Psoas muscle (tissue), 8 donors: ENCODE data around the gene RAB27A. TPM values are rescaled to one million over a fixed set of nuclear protein-coding genes. Genes with fewer than 3 reads are reported as not detected.
A peak's percentile ranks its signal among the peaks of the same experiment; 100 is the strongest.

ENCODE experiments used
- ATAC-seq, 4 donors: fragments of 200-7000 bp; cut with Tn5 transposase; one replicate each; pipeline ENCODE4 v1.9.1; 2020; ENCODE audit warnings: moderate library complexity in 3 of 4, mild to moderate bottlenecking in 2 of 4
- DNase-seq, 2 donors: peaks; one replicate each; pipeline ENCODE4 v3.0.0-alpha.2; 2020
- H3K27ac ChIP-seq: fragments of 200-600 bp; one replicate; pipeline ENCODE4 v1.8.0; 2022
- H3K27me3 ChIP-seq, 3 donors: fragments of 200-600 bp in 1 of 3; one replicate each; pipeline versions ENCODE4 v1.6.1 to v1.8.0; 2013 to 2022; ENCODE audit warnings: low read length in 2 of 3, mild to moderate bottlenecking in 2 of 3, moderate library complexity in 1 of 3; ENCODE audit not compliant: insufficient read depth in 3 of 3
- H3K36me3 ChIP-seq, 2 donors: fragments of 200-600 bp in 1 of 2; one replicate each; pipeline versions ENCODE4 v1.6.1 to v1.8.0; 2013 to 2022; ENCODE audit warnings: low read depth in 1 of 2, mild to moderate bottlenecking in 1 of 2, moderate library complexity in 1 of 2; ENCODE audit not compliant: insufficient read depth in 1 of 2
- H3K4me1 ChIP-seq: fragments of 200-600 bp; one replicate; pipeline ENCODE4 v1.8.0; 2022
- H3K4me3 ChIP-seq: fragments of 200-600 bp; one replicate; pipeline ENCODE4 v1.8.0; 2022; ENCODE audit warnings: mild to moderate bottlenecking
- H3K9me3 ChIP-seq: fragments of 200-600 bp; one replicate; pipeline ENCODE4 v1.8.0; 2022
- CTCF ChIP-seq: fragments of 200-600 bp; IDR thresholded peaks from one replicate; pipeline ENCODE4 v1.8.0; 2022; ENCODE audit warnings: antibody characterized with exemption
- whole genome bisulfite sequencing, 3 donors: extraction: QIAGEN DNeasy Blood & Tissue Kit; methylation state at CpG; one replicate each; pipeline versions ENCODE4 v1.1.6 to v1.1.7; 2013; 5-methylcytosine and 5-hydroxymethylcytosine counted together
- intact Hi-C, 2 donors: fragments of 100-400 bp; cut with DNase I; formaldehyde crosslinking; loops; one replicate each; pipeline versions ENCODE4 v1.11.0 to v1.14.2; 2022
- polyA plus RNA-seq, 3 donors: library from polyadenylated mRNA; stranded (reverse); fragments of 200-250 nt; gene quantifications; one replicate each; pipeline ENCODE4 v1.2.3, GENCODE V29; 2013
- total RNA-seq, 4 donors: library from RNA; stranded (reverse); fragmentation: NEBNext Ultra II Directional in 2 of 4; extraction: Animal tissue kit (Norgen Biotek cat#: 25700) in 2 of 4; gene quantifications; one replicate each; pipeline versions ENCODE4 v1.2.1 to v1.2.4, GENCODE V29; 2021 to 2023
- donor health status: healthy with polysubstance abuse.
- donor health status: DM: no; HTN: no; CAD: no; lungs with moderate emphysema.
- donor health status: Bipolar disorder and iron deficiency.
- donor health status: healthy.
- donor health status: DM: yes; HTN: yes; CAD: no.
- donor health status: DM: no; HTN: no; CAD: no.
- donor health status: DM: no; HTN: no; CAD: no.
- donor health status: DM: yes; HTN: yes; CAD: no.

The RAB27A gene
- total and polyA plus RNA-seq, 7 donors, result 1.2 to 5.4 (median 2.3) TPM

GRCh38 chr15:55183679-55184078 is 105.9 kb downstream of the RAB27A start:
- DNase-seq, result no peak
- 88 to 96% (median 95%) methylated on average over 2 of the region's 2 CpGs for WGBS, 3 donors
- Histone ChIP-seq H3K4me3 (no peak overlapping the region), H3K36me3 (peaks cover 2 to 84% of the 10 kb centered on the region in 2 donors), H3K27ac (no peak overlapping the region), H3K4me1 (no peaks in the 10 kb centered on the region), H3K27me3 (no peaks in the 10 kb centered on the region), H3K9me3 (no peaks in the 10 kb centered on the region)
- intact Hi-C loops, result no loop called here
- no peak for TF ChIP-seq CTCF
- no peak for ATAC-seq

GRCh38 chr15:55179141-55179540 is 110.5 kb downstream of the RAB27A start:
- H3K4me3 ChIP-seq, result no peak overlapping the region
- no peak for DNase-seq
- ATAC-seq, result no peak
- no peaks in the 10 kb centered on the region for H3K4me1 ChIP-seq
- no peak for TF ChIP-seq CTCF
- H3K9me3 ChIP-seq, result no peaks in the 10 kb centered on the region
- no peak overlapping the region for H3K27ac ChIP-seq
- H3K27me3 ChIP-seq, result no peaks in the 10 kb centered on the region
- intact Hi-C loops, result no loop called here
- H3K36me3 ChIP-seq, result peaks cover 0 to 73% of the 10 kb centered on the region in 2 donors

- H3K9me3 ChIP-seq, result no peaks in the 10 kb centered on the region
- H3K27me3 ChIP-seq, result no peaks in the 10 kb centered on the region
- DNase-seq (no peak), ATAC-seq (no peak)
- H3K4me3 ChIP-seq, result no peak overlapping the region
- no peaks in the 10 kb centered on the region for H3K36me3 ChIP-seq
- no peaks in the 10 kb centered on the region for H3K4me1 ChIP-seq
- H3K27ac ChIP-seq, result no peak overlapping the region
- WGBS, 3 donors, result 67 to 72% (median 72%) methylated on average over 4 of the region's 4 CpGs
- TF ChIP-seq CTCF, result no peak
- intact Hi-C loops, result no loop called here
These were observed 119.3 kb downstream of the RAB27A start for GRCh38 chr15:55170361-55170760.

GRCh38 chr15:55168350-55168974 is 121.2 kb downstream of the RAB27A start:
- intact Hi-C loops, result no loop called here
- WGBS, 3 donors, result 63 to 70% (median 63%) methylated on average over 11 of the region's 11 CpGs
- ATAC-seq (peak in 2 of 4 donors; percentile 48), DNase-seq (peak; percentile 25 to 55)
- H3K4me3 ChIP-seq, result no peak overlapping the region
- H3K4me1 ChIP-seq, result no peaks in the 10 kb centered on the region
- H3K27ac ChIP-seq, result no peak overlapping the region
- TF ChIP-seq CTCF, result peak; percentile 54
- no peaks in the 10 kb centered on the region for H3K9me3 ChIP-seq
- no peaks in the 10 kb centered on the region for H3K36me3 ChIP-seq
- no peaks in the 10 kb centered on the region for H3K27me3 ChIP-seq

- WGBS, 3 donors, result 68 to 73% (median 71%) methylated on average over 4 of the region's 4 CpGs
- Histone ChIP-seq H3K27ac (no peak overlapping the region), H3K9me3 (no peaks in the 10 kb centered on the region), H3K4me3 (no peak overlapping the region), H3K4me1 (no peaks in the 10 kb centered on the region), H3K27me3 (no peaks in the 10 kb centered on the region), H3K36me3 (no peaks in the 10 kb centered on the region)
- no peak for ATAC-seq
- intact Hi-C loops, result no loop called here
- no peak for DNase-seq
- no peak for TF ChIP-seq CTCF
These were observed 125.3 kb downstream of the RAB27A start for GRCh38 chr15:55164284-55164683.
